Astrocyte of the hippocampus (primary cell): ENCODE data around the gene WNT1.

Experiments used
- DNase-seq: peaks from one replicate; pipeline ENCODE4 v3.0.0; 2011; ENCODE audit warnings: low read depth, low spot score

WNT1 gene

GRCh38 chr12:48980953-48981756, 3.0 kb downstream of the WNT1 start:
- DNase-seq = no peak

DNA sequence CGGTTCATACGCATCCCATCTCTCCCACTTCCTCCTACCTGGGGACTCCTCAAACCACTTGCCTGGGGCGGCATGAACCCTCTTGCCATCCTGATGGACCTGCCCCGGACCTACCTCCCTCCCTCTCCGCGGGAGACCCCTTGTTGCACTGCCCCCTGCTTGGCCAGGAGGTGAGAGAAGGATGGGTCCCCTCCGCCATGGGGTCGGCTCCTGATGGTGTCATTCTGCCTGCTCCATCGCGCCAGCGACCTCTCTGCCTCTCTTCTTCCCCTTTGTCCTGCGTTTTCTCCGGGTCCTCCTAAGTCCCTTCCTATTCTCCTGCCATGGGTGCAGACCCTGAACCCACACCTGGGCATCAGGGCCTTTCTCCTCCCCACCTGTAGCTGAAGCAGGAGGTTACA, 3.6 kb downstream of the WNT1 start:
- no peak for DNase-seq

DNA sequence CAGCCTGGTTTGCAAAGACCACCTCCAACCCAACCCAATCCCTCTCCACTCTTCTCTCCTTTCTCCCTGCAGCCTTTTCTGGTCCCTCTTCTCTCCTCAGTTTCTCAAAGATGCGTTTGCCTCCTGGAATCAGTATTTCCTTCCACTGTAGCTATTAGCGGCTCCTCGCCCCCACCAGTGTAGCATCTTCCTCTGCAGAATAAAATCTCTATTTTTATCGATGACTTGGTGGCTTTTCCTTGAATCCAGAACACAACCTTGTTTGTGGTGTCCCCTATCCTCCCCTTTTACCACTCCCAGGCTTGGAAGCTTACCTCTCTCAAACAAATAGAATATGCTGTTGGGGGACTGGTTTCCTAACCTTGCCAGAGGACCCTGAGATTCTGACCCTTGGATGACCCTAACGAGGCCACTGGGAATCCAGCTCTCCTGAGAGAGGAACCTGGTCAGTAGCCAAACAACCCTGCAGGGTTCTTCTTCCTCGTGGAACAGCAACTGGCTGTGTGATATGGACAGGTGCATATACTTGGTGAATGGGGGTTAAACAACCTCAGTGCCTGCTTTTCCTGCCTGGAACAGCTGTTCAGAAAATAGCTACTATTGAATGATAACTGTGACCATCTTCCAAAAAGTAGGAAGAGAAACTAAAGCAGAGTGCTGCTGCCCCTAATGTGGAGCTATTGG, 4.4 kb downstream of the WNT1 start:
- no peak for DNase-seq

- DNase-seq = no peak
Observed at GRCh38 chr12:48985475-48985897, 7.4 kb downstream of the WNT1 start.

GRCh38 chr12:48985901-48986300, 7.8 kb downstream of the WNT1 start:
- no peak for DNase-seq

DNA sequence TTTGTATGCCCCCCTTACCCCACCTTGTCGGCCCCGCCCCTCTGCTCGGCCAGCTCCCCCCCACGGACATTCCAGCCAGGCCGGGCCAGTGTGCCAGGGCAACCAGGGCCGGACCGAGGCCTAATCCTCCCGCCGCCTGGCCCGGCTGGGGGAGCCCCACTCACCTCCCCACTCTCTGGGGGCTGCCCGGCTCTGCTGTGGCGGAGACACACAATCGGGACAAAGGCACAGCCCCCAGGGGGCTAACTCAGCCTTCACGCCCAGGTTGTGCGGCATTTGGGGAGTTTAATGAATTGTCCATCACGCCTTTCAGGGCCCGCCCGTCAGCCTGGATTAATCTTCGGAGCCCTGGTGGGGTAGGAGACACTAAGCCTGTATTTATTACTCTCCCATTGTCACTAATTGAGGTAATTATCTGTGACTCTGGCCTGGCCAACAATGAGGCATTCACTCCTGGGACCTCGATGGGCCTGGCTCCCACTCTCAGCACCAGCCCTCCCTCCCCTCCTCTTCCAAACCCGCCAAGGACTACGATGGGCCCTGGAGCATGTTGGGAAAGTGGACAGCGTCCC, 8.7 kb downstream of the WNT1 start:
- no peak for DNase-seq

- peak; percentile 66 for DNase-seq
Observed at GRCh38 chr12:48988030-48988649, 10.0 kb downstream of the WNT1 start.

GRCh38 chr12:48990552-48990951, 12.4 kb downstream of the WNT1 start:
- no peak for DNase-seq

- DNase-seq = no peak
Observed at GRCh38 chr12:48991247-48992050, 13.3 kb downstream of the WNT1 start.

- DNase-seq = no peak
Observed at GRCh38 chr12:48993787-48994186, 15.7 kb downstream of the WNT1 start.

- no peak for DNase-seq
Observed at GRCh38 chr12:48994224-48995085, 16.3 kb downstream of the WNT1 start.

DNA sequence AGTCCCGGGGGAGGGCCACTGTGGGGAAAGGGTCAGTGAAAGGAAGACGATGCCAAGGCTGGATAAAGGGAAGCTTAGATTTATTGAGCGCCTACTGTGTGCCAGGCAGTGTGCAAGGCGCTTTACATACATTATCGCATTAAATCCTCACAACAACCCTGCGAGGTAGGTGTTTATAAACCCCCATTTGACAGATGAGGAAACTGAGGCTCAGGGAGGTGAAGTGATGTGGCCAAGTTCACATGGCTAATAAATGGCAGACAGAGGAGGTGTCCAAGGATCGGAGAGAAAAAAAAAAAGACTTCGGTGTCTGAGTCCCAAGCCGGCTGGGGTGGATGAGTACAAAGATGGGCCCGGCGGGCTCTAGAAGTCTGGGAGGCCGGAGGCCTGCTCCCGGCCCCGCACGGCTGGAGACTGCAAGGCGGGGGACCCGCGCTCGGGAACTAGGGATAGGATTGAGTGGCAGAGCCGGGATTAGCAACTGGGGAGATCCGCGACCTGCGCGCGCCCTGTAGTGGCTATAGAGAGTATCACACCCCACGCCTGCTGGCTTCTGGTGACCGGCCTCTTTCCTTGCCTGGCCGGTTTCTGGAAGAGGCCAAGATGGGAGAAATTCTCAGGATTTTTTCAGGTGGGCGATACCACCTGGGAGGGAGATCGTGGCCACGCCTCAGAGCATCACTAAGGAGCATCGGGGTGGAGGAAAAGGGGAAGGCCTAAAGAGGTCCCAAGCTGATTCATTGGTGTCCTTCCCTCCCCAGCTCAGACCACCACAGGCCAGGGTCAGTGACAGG, 17.2 kb downstream of the WNT1 start:
- DNase-seq = peak; percentile 92

DNA sequence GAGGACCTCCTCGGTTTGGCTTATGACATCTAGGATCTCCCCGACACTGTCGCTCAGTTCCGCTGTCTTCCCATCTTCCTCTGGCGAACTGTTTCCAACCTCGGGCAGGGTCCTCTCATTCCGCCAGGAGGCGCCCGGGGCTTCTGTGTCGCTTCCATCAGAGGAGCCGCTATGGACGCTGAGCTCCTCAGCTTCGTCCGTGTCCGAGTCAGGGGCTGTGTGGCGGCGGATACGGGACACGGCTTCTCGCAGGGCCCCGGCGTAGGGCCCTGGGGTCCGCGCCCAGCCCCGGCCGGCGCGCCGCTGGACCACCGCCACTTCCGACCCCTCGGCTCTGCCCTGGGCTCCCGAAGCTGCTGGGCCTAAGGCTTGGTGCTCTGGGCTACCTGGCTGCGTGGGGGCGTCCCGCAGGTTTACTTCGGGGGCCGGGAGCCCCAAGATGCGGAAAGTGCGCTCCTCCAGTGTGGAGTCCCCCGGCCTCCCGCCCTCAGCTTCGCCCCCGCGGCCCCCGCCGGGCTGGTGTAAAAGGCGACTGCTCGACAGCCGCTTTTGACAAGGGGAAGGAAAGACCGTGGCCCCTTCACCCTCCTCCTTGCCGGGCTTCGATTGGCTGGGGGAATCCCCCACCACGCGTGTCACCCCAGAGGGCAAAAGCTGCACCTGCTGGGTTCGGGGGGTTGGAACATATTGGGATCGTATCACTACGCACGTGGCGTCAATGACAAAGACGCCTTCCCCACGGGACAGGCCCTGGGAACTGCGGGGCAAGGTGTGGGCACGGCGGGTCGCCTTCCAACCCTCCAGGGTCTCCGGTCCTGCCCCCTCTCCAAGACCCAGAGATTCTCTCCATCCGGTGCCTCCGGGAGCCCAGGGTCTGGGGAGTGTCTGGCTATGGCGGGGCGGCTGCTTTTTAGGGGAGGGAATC, 18.9 kb downstream of the WNT1 start:
- DNase-seq = peak; percentile 86

GRCh38 chr12:48997719-48998496, 19.8 kb downstream of the WNT1 start:
- DNase-seq = no peak

- peak; percentile 33 for DNase-seq
Observed at GRCh38 chr12:48998497-48999353, 20.6 kb downstream of the WNT1 start.

GRCh38 chr12:48999371-49000131, 21.4 kb downstream of the WNT1 start, which contains the start of gene DDN:
Gene DDN (minus strand): TSS chr12:48999375. CDS start chr12:48999287, 88 bp downstream.
- peak; percentile 61 for DNase-seq
